GM18951 (cell line): ENCODE results near the gene SCARB1.

ENCODE experiments used
- POLR2A ChIP-seq: IDR thresholded peaks from 4 replicates; pipeline ENCODE4 v1.6.1; 2011; ENCODE audit warnings: mild to moderate bottlenecking; ENCODE audit not compliant: insufficient read length, insufficient read depth; ENCODE audit errors: extremely low read depth
- in situ Hi-C: fragments of 300-500 bp; cut with MboI; formaldehyde crosslinking; loops from one replicate; pipeline ENCODE4 v1.12.0; 2022; ENCODE audit warnings: low sequenced_read_pairs, mixed read lengths, inconsistent platforms; ENCODE audit not compliant: unreplicated experiment

Gene SCARB1

GRCh38 chr12:124811633-124812032, 52.0 kb downstream of the SCARB1 start:
- in situ Hi-C loops: no loop called here

DNA sequence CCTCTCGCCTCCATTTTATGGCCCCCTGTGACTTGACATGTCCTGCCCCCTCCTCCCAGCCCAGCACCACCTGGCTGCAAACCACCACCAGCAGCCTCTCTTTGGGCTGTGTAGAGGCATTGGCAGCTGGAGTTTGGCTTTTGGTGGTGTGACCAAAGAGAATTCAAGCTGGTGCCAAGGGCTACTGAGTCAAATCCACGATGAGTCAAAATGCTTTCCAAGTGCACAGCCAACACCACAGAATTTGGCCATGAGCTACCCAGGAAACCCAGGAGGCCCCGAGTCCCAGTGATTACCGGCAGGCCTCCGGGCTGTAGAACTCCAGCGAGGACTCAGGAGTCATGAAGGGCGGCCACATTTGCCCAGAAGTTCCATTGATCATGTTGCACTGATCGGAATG, 53.8 kb downstream of the SCARB1 start:
- TF ChIP-seq POLR2A: no peak

More at GRCh38 chr12:124811633-124812032, 52.0 kb downstream of the SCARB1 start:
- no peak for TF ChIP-seq POLR2A

GRCh38 chr12:124809391-124809790, 54.3 kb downstream of the SCARB1 start:
- in situ Hi-C loops: no loop called here

More for the DNA sequence above, 53.8 kb downstream of the SCARB1 start:
- in situ Hi-C loops: no loop called here

GRCh38 chr12:124808272-124808671, 55.4 kb downstream of the SCARB1 start:
- in situ Hi-C loops: no loop called here
- no peak for TF ChIP-seq POLR2A

More at GRCh38 chr12:124809391-124809790, 54.3 kb downstream of the SCARB1 start:
- no peak for TF ChIP-seq POLR2A

- in situ Hi-C loops: no loop called here
- no peak for TF ChIP-seq POLR2A
These were observed 57.6 kb downstream of the SCARB1 start for GRCh38 chr12:124805876-124806668.

DNA sequence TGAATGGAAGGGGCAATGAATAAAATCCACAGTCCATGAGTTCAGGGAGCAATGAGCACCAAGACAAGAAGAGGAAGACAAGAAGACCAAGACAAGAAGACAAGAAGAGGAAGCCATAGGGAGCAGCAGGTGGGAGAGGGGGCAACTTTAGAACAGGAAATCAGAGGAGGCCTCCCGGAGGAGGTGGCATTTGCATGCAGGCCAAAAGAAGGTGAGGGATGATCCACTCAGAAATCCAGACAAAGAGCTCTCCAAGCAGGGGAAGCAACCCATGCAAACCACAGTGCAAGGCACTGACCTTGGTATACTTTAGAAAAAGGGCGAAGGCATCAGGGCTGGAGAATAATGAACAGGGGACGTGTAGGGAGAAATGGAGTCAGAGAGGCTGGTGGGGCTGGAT, 58.6 kb downstream of the SCARB1 start:
- in situ Hi-C loops: no loop called here
- TF ChIP-seq POLR2A: no peak

DNA sequence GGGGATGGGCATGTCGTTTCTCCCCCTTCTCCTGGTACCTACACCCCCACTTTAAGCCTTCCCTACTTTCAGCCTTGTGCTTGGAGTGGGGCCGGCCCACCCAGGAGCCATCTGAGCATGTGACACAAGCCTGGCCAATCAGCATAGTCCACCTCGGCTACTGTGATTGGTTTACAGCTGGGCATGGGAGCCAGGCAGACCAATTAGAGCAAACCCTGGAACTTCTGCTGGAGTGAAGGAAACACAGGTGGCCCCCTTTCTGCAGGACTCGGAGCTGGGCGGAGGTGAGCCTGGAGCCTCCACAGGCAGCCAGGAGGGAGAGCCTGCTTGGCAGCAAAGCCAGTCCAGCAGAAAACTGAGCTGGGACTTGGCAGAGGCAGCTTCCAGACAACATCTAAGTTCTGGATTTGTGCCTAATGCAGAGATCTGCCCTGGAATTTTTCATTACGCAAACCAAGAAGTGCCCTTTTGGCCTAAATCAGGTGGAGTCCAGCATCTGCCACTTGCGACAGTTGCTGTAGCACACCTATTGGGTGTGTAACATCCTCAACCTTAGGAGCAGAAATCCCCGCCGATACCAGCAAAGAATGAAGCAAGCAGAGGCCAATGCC, 59.5 kb downstream of the SCARB1 start:
- in situ Hi-C loops: no loop called here
- TF ChIP-seq POLR2A: no peak

DNA sequence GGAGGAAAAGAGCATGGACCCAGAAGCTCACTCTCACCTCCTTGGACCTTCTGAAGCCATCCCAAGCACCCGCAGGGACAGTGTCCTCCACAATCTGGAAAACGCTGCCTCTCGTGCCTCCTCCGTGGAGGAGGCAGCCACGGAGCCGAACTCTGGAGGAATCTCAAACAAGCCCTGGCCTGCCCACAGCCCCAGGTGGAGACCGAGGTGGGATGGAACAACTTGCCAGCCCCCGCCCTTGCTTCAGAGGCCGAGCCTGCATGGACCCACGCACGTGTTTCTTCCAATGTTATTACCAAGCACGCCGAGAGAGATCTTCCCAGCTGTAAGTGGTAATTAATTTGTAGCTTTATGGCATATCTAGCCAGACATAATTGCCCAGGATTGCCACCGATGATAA, 61.3 kb downstream of the SCARB1 start:
- TF ChIP-seq POLR2A: no peak
- in situ Hi-C loops: no loop called here

DNA sequence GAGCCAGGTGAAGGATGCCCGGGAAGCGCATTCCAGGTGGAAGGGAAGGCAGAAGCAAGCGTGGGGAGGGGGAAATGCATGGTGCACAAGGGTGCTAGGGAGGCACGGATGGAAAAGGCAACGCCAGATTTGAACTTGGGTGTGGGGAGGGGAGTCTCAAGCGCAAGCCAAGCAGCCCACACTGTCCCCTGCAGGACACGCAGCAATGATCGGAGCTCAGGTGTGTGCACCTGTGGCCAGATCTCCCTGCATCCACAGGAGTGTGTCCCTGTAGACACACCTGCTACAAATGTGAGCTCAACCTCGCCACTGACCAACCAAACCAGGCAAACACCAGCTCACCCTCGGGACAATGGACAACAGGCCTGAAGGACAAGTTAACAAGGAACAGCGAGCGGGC, 63.2 kb downstream of the SCARB1 start:
- TF ChIP-seq POLR2A: no peak

DNA sequence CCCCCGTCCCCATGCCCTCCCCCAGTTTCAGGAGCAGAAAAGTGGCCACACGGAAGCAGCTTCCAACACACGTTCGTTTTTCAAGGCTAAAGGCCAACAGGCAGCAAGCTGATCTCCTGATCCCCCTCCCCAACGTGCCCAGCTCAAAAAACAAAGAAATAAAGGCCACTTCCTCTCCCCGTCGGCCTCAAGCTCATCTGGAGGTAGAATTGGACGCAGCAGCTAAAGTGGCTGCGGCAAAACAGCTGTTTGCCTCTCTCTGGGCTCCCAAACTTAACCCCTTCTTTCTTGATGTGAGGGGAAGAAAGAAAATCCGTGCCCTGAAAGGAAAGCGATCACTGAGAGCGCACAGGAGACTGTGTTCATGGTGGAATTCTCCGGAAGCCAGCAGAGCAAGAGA, 66.3 kb downstream of the SCARB1 start:
- in situ Hi-C loops: no loop called here
- no peak for TF ChIP-seq POLR2A

More for the DNA sequence above, 63.2 kb downstream of the SCARB1 start:
- in situ Hi-C loops: no loop called here

GRCh38 chr12:124796303-124796960, 67.2 kb downstream of the SCARB1 start:
- TF ChIP-seq POLR2A: no peak
- in situ Hi-C loops: no loop called here

- in situ Hi-C loops: no loop called here
- no peak for TF ChIP-seq POLR2A
These were observed 68.3 kb downstream of the SCARB1 start for GRCh38 chr12:124795081-124795948.
